Measurements from ENCODE around the gene AGAP1. TPM values are rescaled to one million over a fixed set of nuclear protein-coding genes. Genes with fewer than 3 reads are reported as not detected.

AGAP1 gene
- total RNA-seq, 2 experiments from 2014 or later = not detected

DNA sequence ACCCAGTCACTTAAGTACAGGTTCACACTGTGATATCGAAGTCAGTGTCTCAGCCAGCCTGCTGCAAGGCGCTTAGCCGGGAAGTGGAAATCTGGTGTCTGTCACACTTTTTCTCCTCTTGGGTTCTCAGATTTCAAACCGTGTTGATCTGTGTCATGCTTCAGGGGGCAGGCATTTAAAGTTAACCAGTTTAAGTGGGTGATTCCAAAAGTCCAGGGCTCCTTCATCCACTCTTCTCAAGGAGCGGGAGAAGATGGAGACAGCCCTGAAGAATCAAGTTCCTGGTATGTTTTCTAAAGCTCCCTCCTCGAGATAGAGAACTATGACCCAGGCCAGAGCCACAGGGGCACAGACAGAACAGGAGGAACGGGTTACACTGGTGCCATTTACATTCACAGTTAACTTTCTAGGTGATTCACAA lies 342.7 kb downstream of the AGAP1 start:
- no peaks in the 10 kb centered on the region for H3K4me1 ChIP-seq (ENCODE audit: insufficient read depth, low read length, poor library complexity, severe bottlenecking)
- H3K79me2 ChIP-seq (ENCODE audit: insufficient read depth, low read depth, low read length) = no peaks in the 10 kb centered on the region
- no peak overlapping the region for H2AFZ ChIP-seq (ENCODE audit: low read length)
- CTCF ChIA-PET (ENCODE audit: unreplicated experiment) = no interaction called here
- TF ChIP-seq EZH2phosphoT487 (IDR thresholded peaks at IDR 0.05; ENCODE audit: borderline replicate concordance, low read depth, low read length) = no peak
- TF ChIP-seq, protein P1, sequence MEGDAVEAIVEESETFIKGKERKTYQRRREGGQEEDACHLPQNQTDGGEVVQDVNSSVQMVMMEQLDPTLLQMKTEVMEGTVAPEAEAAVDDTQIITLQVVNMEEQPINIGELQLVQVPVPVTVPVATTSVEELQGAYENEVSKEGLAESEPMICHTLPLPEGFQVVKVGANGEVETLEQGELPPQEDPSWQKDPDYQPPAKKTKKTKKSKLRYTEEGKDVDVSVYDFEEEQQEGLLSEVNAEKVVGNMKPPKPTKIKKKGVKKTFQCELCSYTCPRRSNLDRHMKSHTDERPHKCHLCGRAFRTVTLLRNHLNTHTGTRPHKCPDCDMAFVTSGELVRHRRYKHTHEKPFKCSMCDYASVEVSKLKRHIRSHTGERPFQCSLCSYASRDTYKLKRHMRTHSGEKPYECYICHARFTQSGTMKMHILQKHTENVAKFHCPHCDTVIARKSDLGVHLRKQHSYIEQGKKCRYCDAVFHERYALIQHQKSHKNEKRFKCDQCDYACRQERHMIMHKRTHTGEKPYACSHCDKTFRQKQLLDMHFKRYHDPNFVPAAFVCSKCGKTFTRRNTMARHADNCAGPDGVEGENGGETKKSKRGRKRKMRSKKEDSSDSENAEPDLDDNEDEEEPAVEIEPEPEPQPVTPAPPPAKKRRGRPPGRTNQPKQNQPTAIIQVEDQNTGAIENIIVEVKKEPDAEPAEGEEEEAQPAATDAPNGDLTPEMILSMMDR (conservative IDR thresholded peaks at IDR 0.05; ENCODE audit: low read length) = no peak
- no peak overlapping the region for H3K4me3 ChIP-seq (ENCODE audit: low read depth, low read length, poor library complexity, severe bottlenecking)
- POLR2A ChIA-PET = interaction anchor here (0.7 kb wide), 1 partner anchor 24 kb away, joined by 3 read pairs; no protein-coding TSS in a partner anchor
- no peak for DNase-seq (ENCODE audit: low spot score)
- no peaks in the 10 kb centered on the region for H3K9me3 ChIP-seq (ENCODE audit: low read length)
- no TSS peak for BruUV-seq (replicated peaks)
- no peaks in the 10 kb centered on the region for H4K20me1 ChIP-seq (ENCODE audit: insufficient read depth, low read length)
- H3K9me2 ChIP-seq (ENCODE audit: insufficient read depth, low read length) = no peaks in the 10 kb centered on the region
- H3K4me2 ChIP-seq (ENCODE audit: low read length) = no peak overlapping the region
- no peak overlapping the region for H3K27ac ChIP-seq (ENCODE audit: low read depth, low read length, poor library complexity, severe bottlenecking)
- H3K36me3 ChIP-seq (ENCODE audit: insufficient read depth, low read length) = no peaks in the 10 kb centered on the region
- intact Hi-C loops (cut with micrococcal nuclease; ENCODE audit: unreplicated experiment) = no loop called here

DNA sequence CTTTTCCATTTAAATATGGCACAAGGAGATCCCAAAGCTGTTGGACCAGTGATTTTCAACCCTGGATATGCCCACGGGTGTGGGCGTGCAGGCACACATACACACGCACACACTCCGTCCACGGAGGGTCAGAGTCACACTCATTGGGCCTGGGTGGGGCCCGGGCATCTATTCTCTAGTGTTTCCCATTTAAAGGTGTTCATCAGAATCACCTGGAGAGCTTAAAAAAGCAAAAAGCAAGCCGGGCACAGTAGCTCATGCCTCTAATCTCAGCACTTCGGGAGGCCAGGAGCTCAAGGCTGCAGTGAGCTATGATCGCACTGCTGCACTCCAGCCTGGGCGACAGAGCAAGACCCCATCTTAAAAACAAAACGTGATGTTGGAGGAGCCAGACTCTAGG lies 345.4 kb downstream of the AGAP1 start:
- no peaks in the 10 kb centered on the region for H3K9me3 ChIP-seq (ENCODE audit: low read length)
- no peak overlapping the region for H3K27ac ChIP-seq (ENCODE audit: low read depth, low read length, poor library complexity, severe bottlenecking)
- no peaks in the 10 kb centered on the region for H3K36me3 ChIP-seq (ENCODE audit: insufficient read depth, low read length)
- TF ChIP-seq, protein P1 (conservative IDR thresholded peaks at IDR 0.05; ENCODE audit: low read length) = no peak
- no peak for TF ChIP-seq EZH2phosphoT487 (IDR thresholded peaks at IDR 0.05; ENCODE audit: borderline replicate concordance, low read depth, low read length)
- no peak overlapping the region for H3K4me2 ChIP-seq (ENCODE audit: low read length)
- CTCF ChIA-PET (ENCODE audit: unreplicated experiment) = no interaction called here
- intact Hi-C loops (cut with micrococcal nuclease; ENCODE audit: unreplicated experiment) = no loop called here
- no peaks in the 10 kb centered on the region for H4K20me1 ChIP-seq (ENCODE audit: insufficient read depth, low read length)
- H3K79me2 ChIP-seq (ENCODE audit: insufficient read depth, low read depth, low read length) = no peaks in the 10 kb centered on the region
- no TSS peak for BruUV-seq (replicated peaks)
- H3K9me2 ChIP-seq (ENCODE audit: insufficient read depth, low read length) = no peaks in the 10 kb centered on the region
- POLR2A ChIA-PET = no interaction called here
- no peak overlapping the region for H3K4me3 ChIP-seq (ENCODE audit: low read depth, low read length, poor library complexity, severe bottlenecking)
- H2AFZ ChIP-seq (ENCODE audit: low read length) = no peak overlapping the region
- no peaks in the 10 kb centered on the region for H3K4me1 ChIP-seq (ENCODE audit: insufficient read depth, low read length, poor library complexity, severe bottlenecking)
- no peak for DNase-seq (ENCODE audit: low spot score)

DNA sequence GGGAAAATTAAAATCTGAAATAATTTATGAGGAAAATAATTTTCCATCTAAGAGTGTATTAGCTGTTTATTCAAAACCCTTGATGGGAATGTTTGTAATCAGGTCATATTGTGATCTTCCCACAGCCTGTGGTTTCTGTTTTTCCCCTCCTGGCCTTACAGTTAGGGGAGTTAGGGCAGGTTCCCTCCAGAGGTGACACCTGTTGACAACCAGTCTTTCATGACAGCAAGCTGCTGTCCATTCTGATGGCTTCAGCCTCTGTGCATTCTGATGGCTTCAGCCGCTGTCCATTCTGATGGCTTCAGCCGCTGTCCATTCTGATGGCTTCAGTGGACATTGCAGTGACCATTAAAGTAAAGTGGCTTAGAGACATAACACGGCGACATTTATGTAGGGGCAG lies 346.1 kb downstream of the AGAP1 start:
- no peak overlapping the region for H3K4me2 ChIP-seq (ENCODE audit: low read length)
- DNase-seq (ENCODE audit: low spot score) = no peak
- no peaks in the 10 kb centered on the region for H3K4me1 ChIP-seq (ENCODE audit: insufficient read depth, low read length, poor library complexity, severe bottlenecking)
- ChIA-PET CTCF (ENCODE audit: unreplicated experiment) (no interaction called here), POLR2A (no interaction called here)
- intact Hi-C loops (cut with micrococcal nuclease; ENCODE audit: unreplicated experiment) = no loop called here
- H3K9me2 ChIP-seq (ENCODE audit: insufficient read depth, low read length) = no peaks in the 10 kb centered on the region
- no peak overlapping the region for H3K27ac ChIP-seq (ENCODE audit: low read depth, low read length, poor library complexity, severe bottlenecking)
- no peaks in the 10 kb centered on the region for H3K79me2 ChIP-seq (ENCODE audit: insufficient read depth, low read depth, low read length)
- H3K9me3 ChIP-seq (ENCODE audit: low read length) = no peaks in the 10 kb centered on the region
- TF ChIP-seq, protein P1 (conservative IDR thresholded peaks at IDR 0.05; ENCODE audit: low read length) = no peak
- no peak for TF ChIP-seq EZH2phosphoT487 (IDR thresholded peaks at IDR 0.05; ENCODE audit: borderline replicate concordance, low read depth, low read length)
- BruUV-seq (replicated peaks) = no TSS peak
- H2AFZ ChIP-seq (ENCODE audit: low read length) = no peak overlapping the region
- no peaks in the 10 kb centered on the region for H4K20me1 ChIP-seq (ENCODE audit: insufficient read depth, low read length)
- no peak overlapping the region for H3K4me3 ChIP-seq (ENCODE audit: low read depth, low read length, poor library complexity, severe bottlenecking)
- H3K36me3 ChIP-seq (ENCODE audit: insufficient read depth, low read length) = no peaks in the 10 kb centered on the region

All from OCI-LY7 (cell line).